Smooth muscle cell (in vitro differentiated cells): ENCODE results near the gene PRIMPOL. TPM values are rescaled to one million over a fixed set of nuclear protein-coding genes. Genes with fewer than 3 reads are reported as not detected.
"Not testable (repeated sequence)": the region's sequence is repeated elsewhere in the genome, so short reads cannot be mapped to it uniquely, and the experiment has no call there.

Experiments used
- DNase-seq: peaks from one replicate; lab custom pipeline; 2025; ENCODE audit not compliant: unreplicated experiment; lab: John Stamatoyannopoulos, UW
- H2AFZ ChIP-seq: fragments of 200-600 bp; sonication (generic); 2 replicates; pipeline ENCODE4 v1.6.0; 2016; ENCODE audit warnings: antibody characterized with exemption, low read depth, mild to moderate bottlenecking
- H3F3A ChIP-seq: fragments of 200-600 bp; sonication (generic); 2 replicates; pipeline ENCODE4 v1.6.0; 2017; ENCODE audit warnings: antibody characterized with exemption, low read depth
- H3K27ac ChIP-seq: fragments of 200-600 bp; sonication (generic); 2 replicates; pipeline ENCODE4 v1.5.1; 2016; ENCODE audit warnings: low read depth, mild to moderate bottlenecking
- H3K27me3 ChIP-seq: fragments of 200-600 bp; sonication (generic); 2 replicates; pipeline ENCODE4 v1.6.1; 2016; ENCODE audit warnings: low read depth, mild to moderate bottlenecking
- H3K36me3 ChIP-seq: fragments of 200-600 bp; sonication (generic); 2 replicates; pipeline ENCODE4 v1.5.1; 2016; ENCODE audit warnings: low read depth
- H3K4me1 ChIP-seq: fragments of 200-600 bp; sonication (generic); 2 replicates; pipeline ENCODE4 v1.5.1; 2016; ENCODE audit warnings: low read depth
- H3K4me2 ChIP-seq: fragments of 200-600 bp; sonication (generic); 2 replicates; pipeline ENCODE4 v1.6.0; 2016; ENCODE audit warnings: mild to moderate bottlenecking
- H3K4me3 ChIP-seq: fragments of 200-600 bp; sonication (generic); 2 replicates; pipeline ENCODE4 v1.5.1; 2016; ENCODE audit warnings: mild to moderate bottlenecking
- H3K79me2 ChIP-seq: fragments of 200-600 bp; sonication (generic); 2 replicates; pipeline ENCODE4 v1.6.0; 2016; ENCODE audit warnings: low read depth, mild to moderate bottlenecking
- H3K9ac ChIP-seq: fragments of 200-600 bp; sonication (generic); 2 replicates; pipeline ENCODE4 v1.6.0; 2016; ENCODE audit warnings: low read depth
- H3K9me3 ChIP-seq: fragments of 200-600 bp; sonication (generic); replicated peaks from 2 replicates; pipeline ENCODE4 v1.5.1; 2016; ENCODE audit warnings: low read depth
- H4K20me1 ChIP-seq: fragments of 200-600 bp; sonication (generic); 2 replicates; pipeline ENCODE4 v1.6.0; 2016; ENCODE audit warnings: low read depth
- WGBS: methylation state at CpG from one replicate; pipeline ENCODE4 v1.1.7; 2016; ENCODE audit warnings: low lambda C conversion rate; 5-methylcytosine and 5-hydroxymethylcytosine counted together
- polyA plus RNA-seq: library from polyadenylated mRNA; unstranded; fragments of >200 nt; fragmentation: Nextera tagmentation; extraction: Ambion mirVana; gene quantifications from 2 replicates; pipeline ENCODE4 v1.2.1, GENCODE V29; 2016
- total RNA-seq: library from RNA; depleted of rRNA; stranded (reverse); fragments of >200 nt; gene quantifications from 2 replicates; pipeline ENCODE4 v1.2.3, GENCODE V29; 2014
- TF ChIP-seq, protein P1 (sequence below): fragments of 200-600 bp; sonication (generic); IDR thresholded peaks from 2 replicates; pipeline ENCODE4 v1.5.1; 2017; ENCODE audit warnings: borderline replicate concordance, mild to moderate bottlenecking, antibody characterized with exemption; ENCODE audit not compliant: insufficient read depth, poor library complexity, severe bottlenecking

PRIMPOL gene
- total and polyA plus RNA-seq, 2 experiments from 2014 or later, result 7.5 to 15.4 TPM

DNA sequence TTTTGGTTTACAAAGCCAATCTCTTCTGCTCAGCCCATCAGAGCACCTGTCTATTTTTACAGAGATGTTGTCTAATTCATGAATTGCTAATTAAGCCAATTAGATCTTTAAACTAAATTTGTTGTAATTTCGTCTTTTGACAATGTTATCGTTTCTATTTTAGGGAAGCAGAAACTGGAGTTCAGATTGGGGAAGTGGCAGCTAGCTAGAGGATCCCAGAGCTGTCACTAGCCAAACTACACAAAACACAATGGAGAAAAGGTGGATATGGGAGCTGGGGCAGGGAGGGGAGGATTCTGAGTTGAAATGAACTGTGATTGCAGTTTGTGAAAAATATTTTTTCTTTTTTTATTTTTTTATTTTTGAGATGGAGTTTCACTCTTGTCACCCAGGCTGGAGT, 36.1 kb upstream of the PRIMPOL start:
- no peaks in the 10 kb centered on the region for H3K4me1 ChIP-seq

DNA sequence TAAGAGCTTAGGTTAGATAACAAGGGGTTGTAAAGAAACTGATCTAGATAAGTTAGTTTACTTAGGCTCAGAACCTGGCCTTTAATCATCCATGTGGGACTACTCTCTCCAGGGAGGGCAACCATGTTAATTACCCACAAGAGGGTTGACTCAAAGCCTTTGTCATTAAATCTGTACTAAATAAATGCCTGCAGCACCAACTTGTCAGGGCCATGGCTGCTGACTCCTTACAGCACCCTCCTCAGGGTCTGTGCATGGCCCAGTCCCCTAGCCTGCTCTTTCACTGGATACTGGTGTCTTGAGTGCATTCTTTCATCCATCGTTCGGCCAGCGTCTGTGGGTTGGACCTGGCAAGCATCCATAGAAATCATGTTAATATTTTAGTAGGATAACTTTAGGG, 35.0 kb upstream of the PRIMPOL start:
- Histone ChIP-seq H2AFZ (no peak overlapping the region), H3K27ac (no peak overlapping the region)
- 100% methylated on average over 3 of the region's 3 CpGs for WGBS

More for the DNA sequence above, 36.1 kb upstream of the PRIMPOL start:
- Histone ChIP-seq H3F3A (no peaks in the 10 kb centered on the region), H3K79me2 (no peaks in the 10 kb centered on the region), H4K20me1 (no peaks in the 10 kb centered on the region), H2AFZ (no peak overlapping the region), H3K9me3 (no peaks in the 10 kb centered on the region), H3K27me3 (no peaks in the 10 kb centered on the region), H3K9ac (no peak overlapping the region), H3K36me3 (no peaks in the 10 kb centered on the region), H3K27ac (no peak overlapping the region), H3K4me3 (no peak overlapping the region), H3K4me2 (no peak overlapping the region)
- DNase-seq, result no peak
- 96% methylated on average over 2 of the region's 2 CpGs for WGBS
- TF ChIP-seq, protein P1, sequence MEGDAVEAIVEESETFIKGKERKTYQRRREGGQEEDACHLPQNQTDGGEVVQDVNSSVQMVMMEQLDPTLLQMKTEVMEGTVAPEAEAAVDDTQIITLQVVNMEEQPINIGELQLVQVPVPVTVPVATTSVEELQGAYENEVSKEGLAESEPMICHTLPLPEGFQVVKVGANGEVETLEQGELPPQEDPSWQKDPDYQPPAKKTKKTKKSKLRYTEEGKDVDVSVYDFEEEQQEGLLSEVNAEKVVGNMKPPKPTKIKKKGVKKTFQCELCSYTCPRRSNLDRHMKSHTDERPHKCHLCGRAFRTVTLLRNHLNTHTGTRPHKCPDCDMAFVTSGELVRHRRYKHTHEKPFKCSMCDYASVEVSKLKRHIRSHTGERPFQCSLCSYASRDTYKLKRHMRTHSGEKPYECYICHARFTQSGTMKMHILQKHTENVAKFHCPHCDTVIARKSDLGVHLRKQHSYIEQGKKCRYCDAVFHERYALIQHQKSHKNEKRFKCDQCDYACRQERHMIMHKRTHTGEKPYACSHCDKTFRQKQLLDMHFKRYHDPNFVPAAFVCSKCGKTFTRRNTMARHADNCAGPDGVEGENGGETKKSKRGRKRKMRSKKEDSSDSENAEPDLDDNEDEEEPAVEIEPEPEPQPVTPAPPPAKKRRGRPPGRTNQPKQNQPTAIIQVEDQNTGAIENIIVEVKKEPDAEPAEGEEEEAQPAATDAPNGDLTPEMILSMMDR, result no peak

DNA sequence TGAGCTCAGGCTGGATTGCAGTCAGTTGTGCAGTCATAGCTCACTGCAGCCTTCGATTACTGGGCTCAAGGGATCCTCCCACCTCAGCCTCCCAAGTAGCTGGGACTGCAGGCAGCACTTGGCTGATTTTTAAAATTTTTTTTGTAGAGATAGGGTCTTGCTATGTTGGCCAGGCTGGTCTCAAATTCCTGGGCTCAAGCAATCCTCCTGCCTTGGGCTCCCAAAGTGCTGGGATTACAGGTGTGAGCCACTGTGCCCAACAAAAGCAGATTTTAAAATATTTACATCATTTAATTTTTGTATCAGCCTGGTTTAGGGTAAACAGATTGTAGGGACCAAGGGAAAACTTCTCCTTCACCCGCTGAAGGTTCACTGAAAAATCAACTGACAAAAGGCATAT, 33.4 kb upstream of the PRIMPOL start:
- DNase-seq, H2AFZ ChIP-seq: not testable (repeated sequence)

More for the DNA sequence above, 35.0 kb upstream of the PRIMPOL start:
- Histone ChIP-seq H3K4me3 (no peak overlapping the region), H3K4me2 (no peak overlapping the region), H3F3A (no peaks in the 10 kb centered on the region), H3K9me3 (no peaks in the 10 kb centered on the region), H3K36me3 (no peaks in the 10 kb centered on the region), H3K9ac (no peak overlapping the region), H3K4me1 (no peaks in the 10 kb centered on the region), H4K20me1 (no peaks in the 10 kb centered on the region), H3K27me3 (no peaks in the 10 kb centered on the region), H3K79me2 (no peaks in the 10 kb centered on the region)
- TF ChIP-seq, protein P1, result no peak
- no peak for DNase-seq

DNA sequence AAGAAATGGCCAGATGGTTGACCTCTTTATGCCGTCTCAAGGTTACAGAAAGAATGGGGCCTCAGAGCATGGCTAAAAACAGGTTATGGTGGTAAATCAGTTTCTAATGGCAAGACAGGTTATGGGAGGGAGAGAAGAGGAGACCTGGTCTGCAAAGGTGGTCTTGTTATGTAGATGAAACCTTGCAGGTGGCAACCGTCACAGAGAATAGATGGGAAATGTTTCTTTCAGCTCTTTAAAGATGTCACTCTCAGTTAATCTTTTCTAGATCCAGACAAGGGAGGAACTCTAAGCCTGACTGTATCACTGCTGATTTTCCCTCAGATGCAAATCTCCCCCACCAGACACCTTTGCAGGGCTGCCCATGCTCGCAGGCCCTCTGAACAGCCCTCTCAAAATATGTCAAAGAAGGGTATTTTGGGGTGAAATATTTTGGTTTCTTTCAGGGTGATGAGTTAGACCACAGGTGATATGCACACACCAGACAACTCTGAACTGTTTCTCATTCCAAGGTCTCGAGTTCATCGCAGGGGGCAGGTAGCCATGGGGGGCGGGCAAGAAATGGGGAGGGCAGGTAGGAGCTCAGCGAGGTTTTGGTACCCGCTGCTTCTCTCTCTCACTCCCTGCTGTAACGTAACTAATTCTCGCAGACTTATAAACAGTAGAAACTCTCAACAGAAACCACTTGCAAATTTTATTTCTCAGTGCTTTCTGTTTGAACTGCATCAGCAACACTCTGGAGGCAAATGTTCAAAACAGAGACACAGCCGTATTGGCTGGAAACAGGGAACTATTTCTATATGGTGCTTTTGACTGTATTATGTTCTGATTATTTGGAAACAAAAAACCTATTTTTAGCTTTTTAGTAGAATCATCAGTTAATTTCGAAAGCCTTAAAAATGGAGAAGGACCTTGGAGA, 32.6 kb upstream of the PRIMPOL start:
- no peak overlapping the region for H3K4me3 ChIP-seq
- no peaks in the 10 kb centered on the region for H4K20me1 ChIP-seq
- no peaks in the 10 kb centered on the region for H3K4me1 ChIP-seq
- H3K9ac ChIP-seq, result no peak overlapping the region
- H2AFZ ChIP-seq, result no peak overlapping the region
- no peak overlapping the region for H3K27ac ChIP-seq
- no peaks in the 10 kb centered on the region for H3K36me3 ChIP-seq
- no peaks in the 10 kb centered on the region for H3K9me3 ChIP-seq
- TF ChIP-seq, protein P1, result no peak
- DNase-seq, result no peak
- 82% methylated on average over 12 of the region's 12 CpGs for WGBS
- H3K4me2 ChIP-seq, result no peak overlapping the region
- H3K27me3 ChIP-seq, result no peaks in the 10 kb centered on the region
- no peaks in the 10 kb centered on the region for H3K79me2 ChIP-seq
- no peaks in the 10 kb centered on the region for H3F3A ChIP-seq

More for the DNA sequence above, 33.4 kb upstream of the PRIMPOL start:
- not testable (repeated sequence) for H3K9me3 ChIP-seq, H3K27me3 ChIP-seq, H3K9ac ChIP-seq, H3K4me3 ChIP-seq, H3F3A ChIP-seq, H3K4me2 ChIP-seq, H4K20me1 ChIP-seq, H3K36me3 ChIP-seq, H3K4me1 ChIP-seq, H3K79me2 ChIP-seq, H3K27ac ChIP-seq
- 79% methylated on average over 2 of the region's 2 CpGs for WGBS
